ENCODE data around the gene DHRS13.

DNA sequence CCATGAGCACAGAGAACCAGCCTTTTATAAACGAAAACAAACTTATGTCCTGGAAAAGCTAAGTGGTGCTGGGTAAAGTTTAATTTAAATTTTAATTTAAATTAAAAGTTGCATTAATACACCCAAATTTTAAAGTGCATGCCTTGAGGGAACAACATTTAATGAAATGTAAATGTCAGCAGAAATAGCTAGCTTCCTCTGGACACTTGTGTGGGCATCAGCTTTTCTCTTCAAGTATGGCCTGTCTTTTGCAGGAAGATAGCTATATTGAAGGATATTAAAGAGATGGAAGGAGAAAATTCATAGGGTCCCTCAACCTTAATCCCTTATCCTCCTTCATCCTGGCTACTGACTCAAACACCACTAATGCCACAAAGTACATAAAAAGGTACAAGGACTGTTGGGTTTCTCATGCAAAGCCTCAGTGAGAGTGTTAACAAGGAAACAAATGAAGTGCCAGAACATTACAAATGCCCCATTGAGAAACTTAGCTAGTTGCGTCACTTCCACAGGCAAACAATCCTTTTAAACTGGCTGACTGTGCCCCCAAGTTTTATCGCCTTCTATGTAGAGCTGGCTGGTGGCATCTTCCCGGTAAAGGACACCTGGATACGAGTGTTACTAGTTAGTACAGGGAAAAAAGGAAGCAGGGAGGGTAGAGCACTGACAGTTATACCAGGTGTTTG, 34.3 kb upstream of the DHRS13 start:
- TF ChIP-seq, protein P1, sequence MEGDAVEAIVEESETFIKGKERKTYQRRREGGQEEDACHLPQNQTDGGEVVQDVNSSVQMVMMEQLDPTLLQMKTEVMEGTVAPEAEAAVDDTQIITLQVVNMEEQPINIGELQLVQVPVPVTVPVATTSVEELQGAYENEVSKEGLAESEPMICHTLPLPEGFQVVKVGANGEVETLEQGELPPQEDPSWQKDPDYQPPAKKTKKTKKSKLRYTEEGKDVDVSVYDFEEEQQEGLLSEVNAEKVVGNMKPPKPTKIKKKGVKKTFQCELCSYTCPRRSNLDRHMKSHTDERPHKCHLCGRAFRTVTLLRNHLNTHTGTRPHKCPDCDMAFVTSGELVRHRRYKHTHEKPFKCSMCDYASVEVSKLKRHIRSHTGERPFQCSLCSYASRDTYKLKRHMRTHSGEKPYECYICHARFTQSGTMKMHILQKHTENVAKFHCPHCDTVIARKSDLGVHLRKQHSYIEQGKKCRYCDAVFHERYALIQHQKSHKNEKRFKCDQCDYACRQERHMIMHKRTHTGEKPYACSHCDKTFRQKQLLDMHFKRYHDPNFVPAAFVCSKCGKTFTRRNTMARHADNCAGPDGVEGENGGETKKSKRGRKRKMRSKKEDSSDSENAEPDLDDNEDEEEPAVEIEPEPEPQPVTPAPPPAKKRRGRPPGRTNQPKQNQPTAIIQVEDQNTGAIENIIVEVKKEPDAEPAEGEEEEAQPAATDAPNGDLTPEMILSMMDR (IDR thresholded peaks at IDR 0.05): no peak
- no peak for TF ChIP-seq POLR2A (IDR thresholded peaks at IDR 0.05)
